ENCODE measurements around the gene FBXO47. TPM values are rescaled to one million over a fixed set of nuclear protein-coding genes. Genes with fewer than 3 reads are reported as not detected.

The FBXO47 gene
- total RNA-seq, 6 donors from 2014 or later, result not detected

DNA sequence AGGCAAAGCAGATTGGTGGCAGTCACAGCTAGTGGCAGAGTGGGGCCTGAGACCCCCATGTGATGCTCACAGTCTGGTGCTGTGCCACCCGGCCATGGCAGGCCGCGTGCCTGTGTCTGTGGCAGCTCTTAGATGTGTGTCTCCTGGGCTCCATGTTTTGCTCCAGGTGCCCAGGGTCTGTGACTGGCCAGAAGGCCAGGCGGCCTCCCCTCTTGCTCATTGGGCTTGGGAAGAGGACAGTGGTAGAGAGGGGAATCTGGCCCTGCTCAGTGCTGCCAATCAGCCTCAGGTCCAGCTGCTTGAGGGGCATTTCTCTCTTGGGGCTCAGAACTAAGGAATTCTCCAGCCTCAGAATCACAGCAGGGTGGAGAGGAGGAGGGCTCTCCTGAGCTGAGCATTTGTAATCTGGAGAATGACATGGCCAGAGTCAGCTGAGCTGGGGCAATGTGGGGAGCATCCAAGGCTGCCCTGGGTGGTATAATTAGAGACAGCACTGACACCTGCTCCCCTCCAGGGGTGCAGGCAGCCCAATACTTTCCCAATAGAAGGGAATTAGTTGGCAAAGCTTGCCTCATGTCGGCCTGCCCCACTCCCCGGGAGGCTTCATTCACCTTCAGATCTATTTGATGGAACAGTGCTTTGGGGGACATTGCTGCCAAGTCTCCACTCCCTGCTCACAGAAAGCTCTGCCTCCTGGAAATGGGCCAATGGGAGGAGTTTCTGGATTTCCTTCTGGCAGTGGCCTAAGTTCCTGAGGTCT, 44.5 kb downstream of the FBXO47 start:
- Histone ChIP-seq H3K36me3 (peaks cover 8 to 34% (median 24%) of the 10 kb centered on the region in 4 donors), H3K27ac (peak overlapping the region; percentile 13 to 68 (median 48)), H3K4me1 (peaks cover 24 to 44% (median 26%) of the 10 kb centered on the region in 4 donors), H3K9me3 (no peaks in the 10 kb centered on the region), H3K4me3 (no peak overlapping the region), H3K27me3 (no peaks in the 10 kb centered on the region)
- DNase-seq, result peak; percentile 59 to 73
- TF ChIP-seq POLR2A (IDR thresholded peaks at IDR 0.05) (no peak), CTCF (IDR thresholded peaks at IDR 0.05) (peak in 1 of 6 experiments; percentile 15), EP300 (IDR thresholded peaks at IDR 0.05) (no peak), POLR2AphosphoS5 (IDR thresholded peaks at IDR 0.05) (no peak)
- peak; percentile 65 to 67 for ATAC-seq (ENCODE audit: low FRiP score in 2 of 2)
- WGBS, 2 donors, result 51 to 75% methylated on average over 2 to 6 of the region's 6 CpGs

DNA sequence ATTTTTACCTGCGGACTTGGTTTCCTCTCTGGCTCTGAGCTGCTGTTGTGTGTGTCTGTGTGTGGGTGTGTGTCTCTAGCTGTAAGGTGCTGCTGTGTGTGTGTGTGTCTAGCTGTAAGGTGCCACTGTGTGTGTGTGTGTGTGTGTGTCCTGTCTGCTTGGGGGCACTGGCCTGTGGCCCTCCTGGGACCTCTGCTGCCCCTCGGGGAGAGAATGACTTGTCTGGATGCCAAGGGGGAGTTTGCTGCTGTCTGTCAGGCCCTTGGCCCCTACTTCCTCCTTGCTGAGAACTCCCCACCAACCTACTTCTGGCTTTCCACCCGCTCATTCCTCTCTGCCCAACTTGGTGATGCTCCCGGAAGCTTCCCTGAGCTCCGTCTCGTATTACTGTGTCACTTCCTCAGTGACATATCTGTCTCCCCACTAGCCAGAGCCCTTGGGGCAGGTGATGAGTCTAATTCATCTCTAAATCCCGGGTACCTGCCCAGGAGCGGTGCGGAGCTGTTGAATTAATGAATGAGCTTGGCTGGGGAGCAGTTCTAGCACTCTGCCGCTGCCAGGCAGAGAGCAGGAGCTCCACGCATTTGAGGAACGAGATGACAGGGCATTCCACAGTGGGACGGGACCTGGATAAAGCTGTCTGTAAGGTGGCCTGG, 45.3 kb downstream of the FBXO47 start:
- peaks cover 12 to 42% (median 31%) of the 10 kb centered on the region in 4 donors for H3K36me3 ChIP-seq
- DNase-seq (no peak), ATAC-seq (ENCODE audit: low FRiP score in 2 of 2) (no peak)
- no peaks in the 10 kb centered on the region for H3K9me3 ChIP-seq
- TF ChIP-seq POLR2AphosphoS5 (IDR thresholded peaks at IDR 0.05), result no peak
- TF ChIP-seq POLR2A (IDR thresholded peaks at IDR 0.05), result no peak
- H3K4me3 ChIP-seq, result no peak overlapping the region
- peak overlapping the region in 3 of 4 donors; percentile 35 to 68 (median 60) for H3K27ac ChIP-seq
- H3K27me3 ChIP-seq, result no peaks in the 10 kb centered on the region
- WGBS, 2 donors, result 73 to 77% methylated on average over 9 to 13 of the region's 13 CpGs
- H3K4me1 ChIP-seq, result peaks cover 24 to 43% (median 26%) of the 10 kb centered on the region in 4 donors

GRCh38 chr17:38920374-38921291, 46.6 kb downstream of the FBXO47 start:
- H3K9me3 ChIP-seq, result no peaks in the 10 kb centered on the region
- DNase-seq (no peak), ATAC-seq (ENCODE audit: low FRiP score in 2 of 2) (no peak)
- no peak overlapping the region for H3K4me3 ChIP-seq
- WGBS, 2 donors, result 68 to 77% methylated on average over 7 to 9 of the region's 9 CpGs
- H3K4me1 ChIP-seq, result peaks cover 16 to 32% (median 21%) of the 10 kb centered on the region in 4 donors
- peaks cover 20 to 55% (median 42%) of the 10 kb centered on the region in 4 donors for H3K36me3 ChIP-seq
- peak overlapping the region in 3 of 4 donors; percentile 49 to 68 (median 60) for H3K27ac ChIP-seq
- no peaks in the 10 kb centered on the region for H3K27me3 ChIP-seq
- TF ChIP-seq CTCF (IDR thresholded peaks at IDR 0.05) (no peak), EP300 (IDR thresholded peaks at IDR 0.05) (no peak), POLR2AphosphoS5 (IDR thresholded peaks at IDR 0.05) (no peak), POLR2A (IDR thresholded peaks at IDR 0.05) (no peak)

DNA sequence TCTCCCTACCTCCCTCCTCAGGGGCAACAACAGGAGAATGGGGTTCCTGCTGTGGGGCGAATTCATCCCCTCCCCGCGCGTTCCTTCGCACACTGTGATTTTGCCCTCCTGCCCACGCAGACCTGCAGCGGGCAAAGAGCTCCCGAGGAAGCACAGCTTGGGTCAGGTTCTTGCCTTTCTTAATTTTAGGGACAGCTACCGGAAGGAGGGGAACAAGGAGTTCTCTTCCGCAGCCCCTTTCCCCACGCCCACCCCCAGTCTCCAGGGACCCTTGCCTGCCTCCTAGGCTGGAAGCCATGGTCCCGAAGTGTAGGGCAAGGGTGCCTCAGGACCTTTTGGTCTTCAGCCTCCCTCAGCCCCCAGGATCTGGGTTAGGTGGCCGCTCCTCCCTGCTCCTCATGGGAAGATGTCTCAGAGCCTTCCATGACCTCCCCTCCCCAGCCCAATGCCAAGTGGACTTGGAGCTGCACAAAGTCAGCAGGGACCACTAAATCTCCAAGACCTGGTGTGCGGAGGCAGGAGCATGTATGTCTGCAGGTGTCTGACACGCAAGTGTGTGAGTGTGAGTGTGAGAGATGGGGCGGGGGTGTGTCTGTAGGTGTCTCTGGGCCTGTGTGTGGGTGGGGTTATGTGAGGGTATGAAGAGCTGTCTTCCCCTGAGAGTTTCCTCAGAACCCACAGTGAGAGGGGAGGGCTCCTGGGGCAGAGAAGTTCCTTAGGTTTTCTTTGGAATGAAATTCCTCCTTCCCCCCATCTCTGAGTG, 47.7 kb downstream of the FBXO47 start:
- Histone ChIP-seq H3K27me3 (no peaks in the 10 kb centered on the region), H3K36me3 (peaks cover 31 to 66% (median 54%) of the 10 kb centered on the region in 4 donors), H3K4me1 (peaks cover 20 to 39% (median 23%) of the 10 kb centered on the region in 4 donors), H3K4me3 (no peak overlapping the region), H3K27ac (peak overlapping the region in 3 of 4 donors; percentile 49 to 68 (median 60)), H3K9me3 (no peaks in the 10 kb centered on the region)
- TF ChIP-seq POLR2A (IDR thresholded peaks at IDR 0.05), result no peak
- no peak for TF ChIP-seq EP300 (IDR thresholded peaks at IDR 0.05)
- no peak for TF ChIP-seq POLR2AphosphoS5 (IDR thresholded peaks at IDR 0.05)
- TF ChIP-seq CTCF (IDR thresholded peaks at IDR 0.05), result no peak
- no peak for ATAC-seq (ENCODE audit: low FRiP score in 2 of 2)
- 96 to 97% methylated on average over 16 of the region's 16 CpGs for WGBS, 2 donors
- DNase-seq, result no peak

All from upper lobe of left lung (tissue), 6 donors.